WTC11 (cell line): ENCODE measurements around the gene CD84.

Experiments
- CREB1 ChIP-seq: sonication (generic); formaldehyde crosslinking; IDR thresholded peaks from 2 replicates; pipeline ENCODE4 v1.8.0; 2023; ENCODE audit warnings: mild to moderate bottlenecking, missing genetic modification reagents
- ETV6 ChIP-seq: sonication (generic); formaldehyde crosslinking; IDR thresholded peaks from 2 replicates; pipeline ENCODE4 v1.8.1; 2022; ENCODE audit warnings: mild to moderate bottlenecking, missing genetic modification reagents
- NR1H2 ChIP-seq: sonication (generic); formaldehyde crosslinking; IDR thresholded peaks from 2 replicates; pipeline ENCODE4 v1.9.0; 2021; ENCODE audit warnings: mild to moderate bottlenecking, moderate library complexity, missing genetic modification reagents
- RELA ChIP-seq: sonication (generic); formaldehyde crosslinking; IDR thresholded peaks from 2 replicates; pipeline ENCODE4 v1.8.1; 2022; ENCODE audit warnings: missing genetic modification reagents, mild to moderate bottlenecking, borderline replicate concordance
- SP1 ChIP-seq: sonication (generic); formaldehyde crosslinking; conservative IDR thresholded peaks from 2 replicates; pipeline ENCODE4 v1.8.1; 2022; ENCODE audit warnings: missing genetic modification reagents
- TCF7 ChIP-seq: sonication (generic); formaldehyde crosslinking; IDR thresholded peaks from 2 replicates; pipeline ENCODE4 v1.8.0; 2022; ENCODE audit warnings: mild to moderate bottlenecking, low read depth, missing genetic modification reagents, moderate library complexity
- TEAD4 ChIP-seq: sonication (generic); formaldehyde crosslinking; IDR thresholded peaks from 2 replicates; pipeline ENCODE4 v1.8.0; 2022; ENCODE audit warnings: mild to moderate bottlenecking, missing genetic modification reagents
- ZNF671 ChIP-seq: fragments of 250-450 bp; sonication (Bioruptor Pico); IDR thresholded peaks from 2 replicates; pipeline ENCODE4 v1.8.0; 2021; ENCODE audit warnings: mild to moderate bottlenecking
- TF ChIP-seq, protein P1 (sequence below): fragments of 200-600 bp; IDR thresholded peaks from 2 replicates; pipeline ENCODE4 v1.8.0; 2022; ENCODE audit warnings: antibody characterized with exemption
- TF ChIP-seq, protein P2 (sequence below): sonication (generic); formaldehyde crosslinking; conservative IDR thresholded peaks from 2 replicates; pipeline ENCODE4 v1.8.1; 2022; ENCODE audit warnings: mild to moderate bottlenecking, missing genetic modification reagents
- TF ChIP-seq, protein P3 (sequence below): sonication (generic); formaldehyde crosslinking; IDR thresholded peaks from 2 replicates; pipeline ENCODE4 v1.8.1; 2022; ENCODE audit warnings: low read depth, missing genetic modification reagents, borderline replicate concordance

DNA sequence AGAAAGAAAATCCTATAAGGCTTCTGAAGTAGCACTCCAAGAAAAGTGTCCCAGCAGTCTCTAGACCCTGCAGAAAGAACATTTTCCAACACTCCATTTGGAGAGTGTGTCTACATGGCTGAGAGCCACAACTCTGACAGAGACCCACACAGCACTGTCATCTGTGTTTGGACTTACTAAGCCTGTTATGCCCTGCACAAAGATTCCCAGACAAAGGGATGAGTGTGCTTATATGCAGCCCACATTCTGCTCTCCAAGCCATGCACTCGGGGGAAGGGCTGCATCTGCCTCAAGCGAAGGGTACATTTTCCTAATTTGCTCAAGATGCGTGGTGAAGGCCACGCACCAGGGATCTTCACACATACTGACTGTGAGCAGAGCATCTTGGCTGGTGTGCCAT lies 31.9 kb downstream of the CD84 start:
- TF ChIP-seq TCF7 (CRISPR knock-in tag), result no peak
- TF ChIP-seq, protein P1, sequence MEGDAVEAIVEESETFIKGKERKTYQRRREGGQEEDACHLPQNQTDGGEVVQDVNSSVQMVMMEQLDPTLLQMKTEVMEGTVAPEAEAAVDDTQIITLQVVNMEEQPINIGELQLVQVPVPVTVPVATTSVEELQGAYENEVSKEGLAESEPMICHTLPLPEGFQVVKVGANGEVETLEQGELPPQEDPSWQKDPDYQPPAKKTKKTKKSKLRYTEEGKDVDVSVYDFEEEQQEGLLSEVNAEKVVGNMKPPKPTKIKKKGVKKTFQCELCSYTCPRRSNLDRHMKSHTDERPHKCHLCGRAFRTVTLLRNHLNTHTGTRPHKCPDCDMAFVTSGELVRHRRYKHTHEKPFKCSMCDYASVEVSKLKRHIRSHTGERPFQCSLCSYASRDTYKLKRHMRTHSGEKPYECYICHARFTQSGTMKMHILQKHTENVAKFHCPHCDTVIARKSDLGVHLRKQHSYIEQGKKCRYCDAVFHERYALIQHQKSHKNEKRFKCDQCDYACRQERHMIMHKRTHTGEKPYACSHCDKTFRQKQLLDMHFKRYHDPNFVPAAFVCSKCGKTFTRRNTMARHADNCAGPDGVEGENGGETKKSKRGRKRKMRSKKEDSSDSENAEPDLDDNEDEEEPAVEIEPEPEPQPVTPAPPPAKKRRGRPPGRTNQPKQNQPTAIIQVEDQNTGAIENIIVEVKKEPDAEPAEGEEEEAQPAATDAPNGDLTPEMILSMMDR, result no peak
- TF ChIP-seq TEAD4 (CRISPR knock-in tag), result no peak
- TF ChIP-seq ZNF671, result no peak
- TF ChIP-seq RELA (CRISPR knock-in tag), result no peak
- TF ChIP-seq CREB1 (CRISPR knock-in tag), result no peak
- TF ChIP-seq SP1 (CRISPR knock-in tag), result no peak
- TF ChIP-seq, protein P2, sequence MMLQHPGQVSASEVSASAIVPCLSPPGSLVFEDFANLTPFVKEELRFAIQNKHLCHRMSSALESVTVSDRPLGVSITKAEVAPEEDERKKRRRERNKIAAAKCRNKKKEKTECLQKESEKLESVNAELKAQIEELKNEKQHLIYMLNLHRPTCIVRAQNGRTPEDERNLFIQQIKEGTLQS (CRISPR knock-in tag), result no peak
- no peak for TF ChIP-seq ETV6 (CRISPR knock-in tag)
- TF ChIP-seq, protein P3, sequence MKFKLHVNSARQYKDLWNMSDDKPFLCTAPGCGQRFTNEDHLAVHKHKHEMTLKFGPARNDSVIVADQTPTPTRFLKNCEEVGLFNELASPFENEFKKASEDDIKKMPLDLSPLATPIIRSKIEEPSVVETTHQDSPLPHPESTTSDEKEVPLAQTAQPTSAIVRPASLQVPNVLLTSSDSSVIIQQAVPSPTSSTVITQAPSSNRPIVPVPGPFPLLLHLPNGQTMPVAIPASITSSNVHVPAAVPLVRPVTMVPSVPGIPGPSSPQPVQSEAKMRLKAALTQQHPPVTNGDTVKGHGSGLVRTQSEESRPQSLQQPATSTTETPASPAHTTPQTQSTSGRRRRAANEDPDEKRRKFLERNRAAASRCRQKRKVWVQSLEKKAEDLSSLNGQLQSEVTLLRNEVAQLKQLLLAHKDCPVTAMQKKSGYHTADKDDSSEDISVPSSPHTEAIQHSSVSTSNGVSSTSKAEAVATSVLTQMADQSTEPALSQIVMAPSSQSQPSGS (CRISPR knock-in tag), result no peak
- no peak for TF ChIP-seq NR1H2 (CRISPR knock-in tag)
